ENCODE measurements around the gene LANCL2. TPM values are rescaled to one million over a fixed set of nuclear protein-coding genes. Genes with fewer than 3 reads are reported as not detected.
A peak's percentile ranks its signal among the peaks of the same experiment; 100 is the strongest.
"Not testable (repeated sequence)": the region's sequence is repeated elsewhere in the genome, so short reads cannot be mapped to it uniquely, and the experiment has no call there.

The LANCL2 gene, protein sequence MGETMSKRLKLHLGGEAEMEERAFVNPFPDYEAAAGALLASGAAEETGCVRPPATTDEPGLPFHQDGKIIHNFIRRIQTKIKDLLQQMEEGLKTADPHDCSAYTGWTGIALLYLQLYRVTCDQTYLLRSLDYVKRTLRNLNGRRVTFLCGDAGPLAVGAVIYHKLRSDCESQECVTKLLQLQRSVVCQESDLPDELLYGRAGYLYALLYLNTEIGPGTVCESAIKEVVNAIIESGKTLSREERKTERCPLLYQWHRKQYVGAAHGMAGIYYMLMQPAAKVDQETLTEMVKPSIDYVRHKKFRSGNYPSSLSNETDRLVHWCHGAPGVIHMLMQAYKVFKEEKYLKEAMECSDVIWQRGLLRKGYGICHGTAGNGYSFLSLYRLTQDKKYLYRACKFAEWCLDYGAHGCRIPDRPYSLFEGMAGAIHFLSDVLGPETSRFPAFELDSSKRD
- total RNA-seq (ENCODE audit: insufficient read depth, low replicate concordance) = 25.3 TPM

DNA sequence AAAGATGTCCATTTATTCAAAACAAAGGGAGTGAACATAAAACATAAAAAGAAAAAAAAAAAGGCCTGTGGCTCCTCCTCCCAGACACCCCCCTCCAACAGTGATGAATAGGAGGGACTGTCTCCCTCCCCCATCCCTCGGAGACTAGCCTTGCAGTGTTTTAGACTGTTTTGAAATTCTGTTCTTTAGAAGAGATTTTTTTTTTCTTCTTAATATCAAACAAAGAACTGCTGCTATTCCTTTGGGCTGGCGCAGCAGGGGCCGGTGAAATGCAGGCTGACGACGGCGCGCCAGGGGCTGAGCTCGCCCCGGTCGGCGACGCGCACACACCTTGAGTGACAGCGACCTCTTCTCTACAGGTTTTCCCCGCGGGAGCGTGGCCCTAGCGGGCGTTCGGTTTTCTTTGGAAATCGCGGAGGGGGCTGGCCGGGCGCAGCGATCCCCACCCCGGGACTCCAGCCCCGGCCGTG lies at the start of gene LANCL2:
Gene LANCL2, plus strand, starts transcription at position 133 of the 470 bp plus-strand sequence. CDS start 689 bp downstream, outside the sequence.
- peak; percentile 56 for DNase-seq (ENCODE audit: low spot score)

DNA sequence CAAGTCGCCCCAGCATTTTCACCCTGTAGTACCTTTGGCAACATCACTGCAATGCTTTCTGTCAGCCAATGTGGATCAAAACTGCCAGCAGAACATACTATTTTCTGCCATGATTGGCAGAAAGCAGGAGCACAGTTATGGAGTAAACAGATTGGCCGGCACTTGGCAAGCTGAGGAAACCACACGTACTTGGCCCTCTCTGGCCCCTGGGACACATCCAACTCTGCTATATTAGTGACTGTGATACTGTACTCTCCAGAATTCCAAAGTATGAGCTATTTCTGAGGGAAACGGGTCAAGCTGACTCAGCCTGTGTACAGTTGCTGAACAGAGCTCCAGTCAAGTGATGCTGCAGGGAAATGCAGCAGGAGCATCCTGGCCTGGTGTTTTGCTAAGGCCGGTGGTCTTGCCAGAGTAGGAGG lies 39.8 kb upstream of the LANCL2 start:
- peak; percentile 78 for DNase-seq (ENCODE audit: low spot score)

DNA sequence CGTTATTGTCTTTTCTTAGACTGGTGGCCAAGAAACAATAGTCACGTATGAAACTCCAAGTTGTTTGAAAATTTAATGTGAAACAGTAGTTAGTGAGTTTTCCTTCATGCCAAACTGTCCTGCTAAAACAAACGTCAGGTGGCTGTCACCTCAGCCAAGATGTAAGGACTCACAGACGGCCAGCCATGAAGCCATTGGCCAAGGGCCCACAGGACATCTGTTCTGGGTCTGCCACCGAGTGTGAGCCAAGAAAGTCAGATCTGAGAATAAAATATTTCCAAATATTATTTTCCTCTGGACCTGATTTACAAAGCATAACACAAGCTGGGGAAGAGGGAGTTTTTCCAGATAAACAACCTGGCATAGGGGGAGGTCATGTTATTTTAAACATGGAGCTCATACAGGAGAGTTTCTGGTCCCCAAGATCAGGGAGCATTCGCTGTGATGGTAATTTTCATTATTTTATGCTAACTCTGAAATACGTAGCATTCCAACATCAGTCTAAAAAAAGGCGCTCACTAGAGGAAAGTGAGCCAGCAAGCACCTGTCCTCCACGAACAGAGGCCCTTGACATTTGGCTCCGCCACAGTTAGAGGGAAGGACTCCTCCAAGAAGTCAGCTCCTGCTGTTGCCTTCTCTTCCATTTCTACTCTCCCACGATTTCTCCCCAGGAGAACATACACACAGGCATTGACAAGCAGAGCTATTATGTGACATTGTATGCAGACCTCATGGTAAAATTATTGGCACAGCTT lies 38.9 kb upstream of the LANCL2 start:
- no peak for DNase-seq (ENCODE audit: low spot score)

DNA sequence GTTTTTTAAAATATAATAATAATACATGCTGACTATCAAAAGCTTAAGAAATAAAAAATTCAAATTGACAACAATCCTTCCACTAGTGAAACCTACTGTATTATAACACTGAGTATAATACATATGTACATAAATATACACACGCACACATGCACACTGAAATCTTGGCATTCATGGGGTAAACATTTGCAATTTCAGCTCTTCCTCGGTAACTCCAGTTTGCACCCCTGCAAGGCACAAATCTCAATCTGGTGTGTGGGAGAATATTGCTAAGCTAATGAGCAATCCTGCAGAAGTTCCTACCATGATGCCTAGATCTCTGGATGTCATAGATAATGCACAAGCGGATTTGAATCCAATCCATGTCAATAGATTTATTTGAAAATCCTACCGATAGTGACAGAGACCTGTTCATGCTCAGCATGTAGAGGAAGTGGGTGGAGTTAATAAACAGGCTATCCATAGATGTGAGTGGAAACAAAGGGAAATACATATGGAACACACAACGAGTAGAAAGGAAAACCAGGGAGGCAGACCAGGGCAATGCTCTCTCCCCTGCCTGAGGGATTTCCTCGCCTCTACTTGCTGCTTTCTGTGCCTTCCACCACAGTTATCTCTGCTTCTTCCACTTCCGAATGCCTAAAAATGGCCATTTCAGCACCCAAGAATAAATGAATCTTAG lies 38.1 kb upstream of the LANCL2 start:
- DNase-seq (ENCODE audit: low spot score) = no peak

DNA sequence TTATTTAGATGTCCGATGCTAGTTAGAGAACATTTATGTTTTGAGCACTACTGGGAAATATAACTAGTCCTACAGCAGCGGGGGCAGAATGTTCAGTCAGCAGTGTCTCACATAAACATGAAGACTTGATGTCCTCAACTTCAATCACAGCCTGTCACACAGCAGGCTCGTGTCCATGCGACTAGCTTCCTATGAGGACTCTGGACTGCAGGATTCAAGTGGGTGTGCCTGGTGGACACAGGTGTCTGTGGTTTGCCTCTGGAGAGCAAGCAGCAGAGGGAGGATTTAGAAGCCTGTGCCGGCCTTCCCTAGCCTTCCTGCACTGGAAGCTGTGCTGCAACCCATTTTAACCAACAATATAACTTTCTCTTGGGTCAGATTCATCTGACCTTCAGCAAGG lies 30.0 kb upstream of the LANCL2 start:
- no peak for DNase-seq (ENCODE audit: low spot score)

DNA sequence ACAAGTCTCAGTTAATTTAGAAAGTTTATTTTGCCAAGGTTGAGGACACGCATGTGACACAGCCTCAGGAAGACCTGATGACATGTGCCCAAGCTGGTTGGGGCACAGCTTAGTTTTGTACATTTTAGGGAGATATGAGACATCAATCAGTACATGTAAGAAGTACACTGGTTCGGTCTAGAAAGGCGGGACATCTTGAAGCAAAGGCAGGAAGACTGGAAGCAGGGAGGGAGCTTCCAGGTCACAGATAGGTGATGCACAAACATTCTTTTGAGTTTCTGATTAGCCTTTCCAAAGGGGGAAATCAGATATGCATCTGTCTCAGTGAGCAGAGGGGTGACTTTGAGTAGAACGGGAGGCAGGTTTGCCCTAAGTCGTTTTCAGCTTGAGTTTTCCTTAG lies 29.4 kb upstream of the LANCL2 start:
- DNase-seq (ENCODE audit: low spot score) = no peak

DNA sequence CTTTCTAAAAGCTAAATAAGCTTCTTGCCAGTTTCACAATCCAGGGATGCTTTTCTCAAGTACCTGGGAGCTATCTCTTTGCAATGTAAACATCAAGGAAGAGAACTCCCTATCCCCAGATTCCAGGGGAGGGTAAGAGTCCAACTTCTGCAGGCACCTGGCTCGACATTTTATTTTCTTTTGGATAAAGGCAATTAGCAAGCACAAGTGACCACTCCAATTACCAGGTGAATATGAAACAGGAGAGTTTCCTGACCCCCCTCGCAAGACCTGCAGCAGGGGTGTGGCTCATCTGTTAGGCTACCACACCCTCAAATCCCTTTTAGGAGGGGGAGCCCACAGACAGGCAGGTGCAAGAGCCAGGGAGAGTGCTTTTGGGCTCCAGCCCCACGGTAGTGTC lies 28.6 kb upstream of the LANCL2 start:
- no peak for DNase-seq (ENCODE audit: low spot score)

DNA sequence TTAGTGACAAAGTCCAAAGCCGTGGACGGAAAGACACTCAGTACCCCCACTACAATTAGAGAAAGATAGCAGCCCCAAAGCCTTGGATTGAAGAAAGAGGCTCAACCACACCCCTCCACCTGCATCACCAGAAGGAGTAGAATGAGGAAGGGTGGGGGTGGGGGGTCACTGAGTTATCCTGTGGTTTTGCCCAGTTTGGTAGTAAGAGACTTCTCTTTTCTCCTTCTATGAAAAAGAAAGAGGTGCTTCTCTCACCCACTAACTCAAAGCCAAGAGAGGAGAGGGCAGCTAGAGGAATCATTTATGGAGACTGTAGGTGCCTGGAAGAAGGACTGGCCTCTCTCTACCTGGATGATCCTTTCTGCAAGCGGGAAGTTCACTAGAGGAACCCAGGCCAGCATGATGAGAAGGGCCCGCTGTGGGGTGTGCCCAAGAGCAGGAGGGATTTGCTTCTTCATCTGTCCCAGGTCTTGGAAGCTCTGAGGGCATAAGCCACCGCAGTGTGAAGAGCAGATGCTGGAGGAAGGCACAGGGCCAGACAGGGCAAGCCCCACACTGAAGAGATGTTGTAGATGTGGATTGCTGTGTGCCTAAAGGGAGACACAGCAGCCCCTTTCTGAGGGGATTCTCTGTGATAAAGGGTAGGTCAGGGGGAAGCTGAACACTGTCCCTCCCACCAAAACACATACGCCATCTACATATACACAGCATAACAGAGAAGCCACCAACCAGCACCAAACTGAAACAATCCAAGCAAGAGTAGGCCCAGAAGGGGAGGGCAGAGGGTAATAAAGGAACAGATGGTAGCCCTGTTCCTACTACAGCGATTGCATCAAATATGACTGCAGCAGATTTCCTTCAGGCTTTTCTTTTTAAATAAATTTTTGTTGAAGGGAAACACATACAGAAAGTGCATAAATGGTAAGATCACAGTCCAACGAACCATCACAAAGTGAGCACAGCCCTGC lies 25.8 kb upstream of the LANCL2 start:
- no peak for DNase-seq (ENCODE audit: low spot score)

DNA sequence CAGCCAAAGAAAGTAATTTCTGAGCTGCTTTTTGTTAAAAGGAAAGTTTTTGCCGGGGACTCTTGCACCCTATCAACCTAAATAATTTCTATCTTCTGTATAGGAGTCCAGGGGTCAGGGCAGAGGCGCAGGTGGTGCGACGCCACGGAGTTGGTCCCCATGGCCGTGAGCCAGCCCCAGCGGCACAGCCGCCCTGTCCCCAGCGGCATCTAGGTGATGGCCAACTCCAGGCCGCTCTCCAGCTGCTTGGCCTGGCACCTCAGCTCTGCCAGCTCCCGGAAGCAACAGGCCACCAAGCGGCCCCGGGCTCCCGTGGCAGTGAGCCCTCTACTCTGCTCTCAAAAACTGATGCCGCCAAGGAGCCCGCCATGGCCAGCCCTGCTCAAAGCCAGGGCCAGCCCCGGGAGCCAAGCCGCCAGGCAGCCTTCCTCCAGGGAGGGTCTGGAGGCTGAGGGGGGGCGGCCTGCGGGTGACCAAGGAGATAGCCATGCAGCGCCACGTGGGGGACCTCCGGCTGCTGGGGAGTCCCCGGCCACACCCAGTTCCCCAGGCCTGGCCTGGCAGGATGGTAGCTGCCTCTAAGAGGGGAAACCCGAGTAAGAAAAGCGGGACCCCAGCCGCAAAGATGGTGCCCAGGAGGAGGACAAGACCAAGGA lies 22.8 kb upstream of the LANCL2 start:
- no peak for DNase-seq (ENCODE audit: low spot score)

DNA sequence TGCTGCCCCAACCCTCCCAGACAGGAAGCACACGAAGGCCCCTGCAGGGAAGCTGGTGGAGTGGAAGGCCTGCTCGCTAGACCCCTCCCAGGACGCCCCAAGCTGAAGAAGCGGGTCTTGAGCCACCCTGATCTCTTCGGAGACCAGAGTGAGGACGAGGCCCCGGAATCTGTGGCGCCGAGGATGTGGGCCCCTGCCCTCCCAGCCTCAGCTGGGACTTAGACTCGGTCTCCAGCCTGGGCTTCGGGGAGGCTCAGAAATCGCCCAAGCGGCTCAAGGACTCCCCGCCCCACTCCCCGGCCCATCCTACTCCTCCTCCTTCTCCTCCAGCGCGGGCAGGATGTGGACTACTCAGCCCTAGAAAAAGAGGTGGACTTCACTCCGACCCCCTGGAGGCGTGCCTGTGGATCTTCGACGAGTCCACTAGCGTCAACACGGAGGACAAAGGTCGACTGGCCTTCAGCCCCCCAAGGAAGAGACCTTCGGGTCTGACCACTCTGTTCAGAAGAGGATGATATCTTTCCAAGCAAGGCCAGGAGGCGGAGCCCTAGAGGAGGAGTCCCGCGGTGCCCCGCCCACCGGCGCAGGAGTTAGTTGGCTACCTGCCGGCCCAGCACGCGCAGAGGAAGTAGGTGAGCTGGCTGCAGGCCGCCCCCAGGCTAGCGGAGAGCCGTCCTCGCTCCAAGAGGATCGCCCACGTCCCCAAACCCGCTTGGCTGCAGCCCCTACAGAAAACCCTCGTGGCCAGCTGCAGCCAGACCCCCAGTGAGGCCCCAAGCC lies 21.9 kb upstream of the LANCL2 start:
- DNase-seq (ENCODE audit: low spot score) = no peak

DNA sequence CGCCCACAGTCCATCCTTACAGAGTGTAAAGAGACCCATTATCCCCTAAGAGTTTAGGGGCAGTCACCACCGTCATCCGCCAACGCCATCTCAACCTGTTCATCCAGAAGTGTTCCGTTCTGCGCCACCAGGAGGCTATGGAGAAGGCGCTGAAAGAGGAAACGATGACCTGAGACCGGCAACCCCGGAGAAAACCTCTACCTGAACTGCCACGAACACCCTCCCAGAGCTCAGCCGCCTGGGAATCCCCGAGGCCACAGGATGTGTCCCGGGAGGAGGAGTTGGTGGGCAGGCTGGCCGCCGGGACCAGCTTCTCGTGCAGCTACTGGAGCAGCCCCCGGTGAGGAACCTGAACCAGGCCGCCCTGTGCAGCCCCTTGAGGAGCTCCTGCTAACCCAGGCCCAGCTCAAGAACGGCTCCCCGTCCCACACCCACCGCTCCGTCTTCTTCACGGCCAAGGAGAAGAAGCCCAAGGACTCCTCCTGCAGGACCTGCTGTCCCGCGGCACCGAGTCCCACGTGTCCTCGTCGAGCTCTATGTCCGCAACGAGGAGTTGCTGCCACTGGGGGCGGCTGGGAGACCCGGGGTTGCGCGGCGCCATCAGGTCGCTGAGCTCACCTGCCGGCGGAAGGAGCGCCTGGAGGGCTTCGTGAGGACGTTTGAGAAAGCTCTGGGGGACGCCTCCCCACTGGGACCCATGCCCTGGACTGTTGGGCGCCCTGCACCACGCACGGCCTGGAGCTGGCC lies 21.1 kb upstream of the LANCL2 start:
- DNase-seq (ENCODE audit: low spot score) = no peak

DNA sequence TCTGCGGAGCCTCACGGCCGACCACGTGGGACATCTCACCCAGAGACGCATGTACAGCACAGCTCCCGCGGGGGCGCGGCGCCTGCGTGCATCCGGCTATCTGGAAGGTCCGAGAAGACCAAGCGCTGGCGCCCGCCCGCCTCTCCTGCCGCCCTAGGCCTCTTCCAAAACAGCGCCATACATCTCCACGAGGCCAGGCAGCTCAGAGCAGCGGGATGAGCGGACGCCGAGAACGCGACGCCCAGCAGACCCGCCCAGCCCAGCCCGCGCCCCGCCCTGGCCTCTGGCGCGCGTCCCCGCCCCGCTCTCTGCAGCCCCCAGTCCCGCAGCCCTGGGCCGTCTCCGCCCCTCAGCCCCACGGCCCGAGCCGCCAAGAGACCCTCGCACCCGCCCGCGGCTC lies 20.3 kb upstream of the LANCL2 start:
- DNase-seq (ENCODE audit: low spot score) = no peak

DNA sequence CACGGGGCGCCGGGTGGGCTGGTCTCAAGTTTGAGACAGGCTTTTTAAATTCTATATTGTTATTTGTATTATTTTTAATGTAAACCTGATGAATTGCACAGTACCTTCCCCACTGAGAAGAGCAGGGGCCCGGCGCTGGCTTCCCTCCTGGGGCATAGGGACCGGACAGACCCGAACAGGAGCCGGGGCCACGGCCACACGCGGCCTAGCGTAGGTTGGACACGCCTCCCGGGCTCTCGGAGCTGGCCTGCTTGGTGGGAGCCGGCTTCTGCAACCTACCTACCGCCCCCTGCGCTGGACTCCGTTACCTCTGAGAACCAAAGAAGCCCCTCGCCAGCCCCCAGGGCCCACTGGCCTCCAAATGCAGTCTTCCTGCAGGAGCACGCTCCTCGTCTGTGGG lies 19.8 kb upstream of the LANCL2 start:
- no peak for DNase-seq (ENCODE audit: low spot score)

DNA sequence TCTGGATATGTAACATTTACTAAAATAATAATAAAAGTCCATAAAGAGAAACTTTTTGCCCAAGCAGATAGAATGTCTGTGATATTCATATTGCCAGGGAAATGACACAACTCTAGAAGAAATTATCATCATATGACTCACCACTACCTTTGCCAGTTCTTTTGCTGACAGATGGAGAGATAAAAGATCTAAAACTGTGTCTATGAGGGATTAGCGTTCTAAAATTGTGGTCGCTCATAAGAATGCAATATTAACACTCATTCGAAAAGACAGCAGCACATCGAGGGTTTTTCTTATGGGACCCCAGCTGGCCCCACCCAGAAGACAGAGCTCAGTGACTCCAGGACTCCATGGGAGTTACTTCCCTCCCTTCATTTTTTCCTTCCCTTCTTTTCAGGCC lies 16.6 kb upstream of the LANCL2 start:
- DNase-seq (ENCODE audit: low spot score) = peak; percentile 49

DNA sequence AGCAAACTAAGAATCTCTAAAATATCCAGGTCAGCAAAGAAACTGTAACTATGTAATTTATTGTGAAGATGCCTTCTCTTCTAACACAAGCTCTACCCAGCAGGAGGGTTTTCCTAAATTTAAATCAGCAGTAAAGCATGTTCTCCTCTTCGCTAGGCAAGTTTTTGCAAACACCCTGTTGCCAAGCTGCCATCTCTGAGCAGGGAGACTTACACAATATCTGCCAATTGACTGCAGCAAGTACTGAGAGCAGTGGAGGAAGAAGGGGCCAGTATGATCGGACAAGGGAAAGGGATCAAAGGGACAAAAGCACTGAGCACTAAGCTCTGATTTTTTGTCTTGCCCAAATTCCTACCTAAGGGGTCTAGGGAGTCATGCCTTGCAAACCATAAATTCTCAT lies 16.0 kb upstream of the LANCL2 start:
- DNase-seq (ENCODE audit: low spot score) = no peak

DNA sequence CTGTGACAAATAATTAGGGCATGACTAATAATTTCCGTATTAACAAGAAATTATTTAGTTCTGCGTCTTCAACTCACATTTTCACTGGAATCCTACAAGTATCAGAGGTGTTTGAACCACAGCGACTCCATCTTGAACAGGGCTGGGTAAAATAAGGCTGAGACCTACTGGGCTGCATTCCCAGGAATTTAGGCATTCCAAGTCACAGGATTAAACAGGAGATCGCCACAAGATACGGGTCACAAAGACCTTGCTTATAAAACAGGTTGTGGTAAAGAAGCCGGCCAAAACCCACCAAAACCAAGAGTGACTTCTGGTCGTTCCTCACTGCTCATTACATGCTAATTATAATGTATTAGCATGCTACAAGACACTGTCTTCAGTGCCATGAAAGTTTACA lies 14.9 kb upstream of the LANCL2 start:
- DNase-seq (ENCODE audit: low spot score) = no peak

DNA sequence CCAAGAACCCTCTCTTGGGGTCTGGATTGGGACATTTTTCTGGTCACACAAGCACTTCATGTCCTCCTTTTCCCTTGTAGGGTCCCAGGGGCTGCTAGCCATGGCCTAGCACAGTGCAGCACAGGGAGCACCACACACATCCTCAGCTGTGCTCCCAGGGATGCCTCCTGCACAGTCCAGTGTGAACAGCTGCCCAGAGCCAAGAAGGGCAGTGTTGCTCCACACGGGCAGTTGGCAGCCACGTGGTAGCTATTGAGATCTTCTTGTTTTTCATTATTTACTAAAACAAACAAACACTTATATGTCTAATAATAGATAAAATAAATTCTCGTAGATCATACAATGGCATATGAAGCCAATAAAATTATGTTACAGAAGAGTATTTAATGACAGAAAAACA lies 13.9 kb upstream of the LANCL2 start:
- no peak for DNase-seq (ENCODE audit: low spot score)

DNA sequence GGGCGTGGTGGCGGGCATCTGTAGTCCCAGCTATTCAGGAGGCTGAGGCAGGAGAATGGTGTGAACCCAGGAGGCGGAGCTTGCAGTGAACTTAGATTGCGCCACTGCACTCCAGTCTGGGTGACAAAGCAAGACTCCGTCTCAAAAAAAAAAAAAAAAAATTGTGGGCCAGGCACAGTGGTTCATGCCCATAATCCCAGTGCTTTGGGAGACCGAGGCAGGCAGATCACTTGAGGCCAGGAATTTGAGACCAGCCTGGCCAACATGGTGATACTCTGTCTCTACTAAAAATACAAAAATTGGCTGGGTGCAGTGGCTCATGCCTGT lies 12.2 kb upstream of the LANCL2 start:
- DNase-seq (ENCODE audit: low spot score) = not testable (repeated sequence)

DNA sequence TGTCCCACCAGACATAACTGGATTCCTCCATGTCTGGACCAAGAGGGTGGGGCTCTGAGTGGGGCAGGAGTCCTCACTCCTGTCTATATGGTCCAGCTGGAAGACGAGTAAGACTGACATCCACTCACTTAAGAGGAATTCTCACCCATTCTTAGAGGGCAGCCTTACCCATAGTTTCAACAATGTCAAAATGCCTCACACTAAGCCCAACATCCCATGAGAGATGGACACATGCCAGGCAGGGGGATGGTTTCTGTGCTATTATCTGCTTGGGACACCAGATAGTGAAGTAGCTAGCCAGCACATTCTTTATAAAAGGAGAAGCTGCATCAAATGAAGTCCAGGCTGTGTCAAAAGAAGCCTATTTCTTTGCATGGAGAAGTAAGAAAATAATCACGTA lies 4.7 kb upstream of the LANCL2 start:
- DNase-seq (ENCODE audit: low spot score) = no peak
